Measurements from ENCODE around the gene NECAB3. TPM values are rescaled to one million over a fixed set of nuclear protein-coding genes. Genes with fewer than 3 reads are reported as not detected.

Gene NECAB3
- total and polyA plus RNA-seq, 2 of the 13 experiments (the other 11 are each of a cell fraction or from before 2014, with no cell fraction given): 61.5 to 65.5 TPM

GRCh38 chr20:33688938-33689424 lies 14.8 kb upstream of the NECAB3 start (continued):
- TF ChIP-seq KDM5B (CRISPR knock-in tag; IDR thresholded peaks at IDR 0.05; ENCODE audit: borderline replicate concordance): no peak
- no peak for TF ChIP-seq ZNF282 (IDR thresholded peaks at IDR 0.05; ENCODE audit: partially characterized antibody)
- peak; percentile 75 for TF ChIP-seq NR2F6 (IDR thresholded peaks at IDR 0.05)
- TF ChIP-seq NR2F6 (CRISPR knock-in tag; IDR thresholded peaks at IDR 0.05): peak; percentile 68
- 0 out of 2 replicates have a peak, but pooled peaks have one; percentile 50 for TF ChIP-seq HHEX (CRISPR knock-in tag; IDR thresholded peaks at IDR 0.05)
- no peak for TF ChIP-seq PLRG1 (conservative IDR thresholded peaks at IDR 0.05)
- TF ChIP-seq, protein P1, sequence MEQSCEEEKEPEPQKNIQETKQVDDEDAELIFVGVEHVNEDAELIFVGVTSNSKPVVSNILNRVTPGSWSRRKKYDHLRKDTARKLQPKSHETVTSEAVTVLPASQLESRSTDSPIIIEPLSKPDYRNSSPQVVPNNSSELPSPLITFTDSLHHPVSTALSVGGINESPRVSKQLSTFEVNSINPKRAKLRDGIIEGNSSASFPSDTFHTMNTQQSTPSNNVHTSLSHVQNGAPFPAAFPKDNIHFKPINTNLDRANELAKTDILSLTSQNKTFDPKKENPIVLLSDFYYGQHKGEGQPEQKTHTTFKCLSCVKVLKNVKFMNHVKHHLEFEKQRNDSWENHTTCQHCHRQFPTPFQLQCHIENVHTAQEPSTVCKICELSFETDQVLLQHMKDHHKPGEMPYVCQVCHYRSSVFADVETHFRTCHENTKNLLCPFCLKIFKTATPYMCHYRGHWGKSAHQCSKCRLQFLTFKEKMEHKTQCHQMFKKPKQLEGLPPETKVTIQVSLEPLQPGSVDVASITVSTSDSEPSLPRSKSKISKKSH (CRISPR knock-in tag; IDR thresholded peaks at IDR 0.05; ENCODE audit: borderline replicate concordance): no peak
- TF ChIP-seq ZKSCAN1 (IDR thresholded peaks at IDR 0.05; ENCODE audit: low read length): no peak
- 0 out of 2 replicates have a peak, but pooled peaks have one; percentile 16 for TF ChIP-seq HNRNPL (IDR thresholded peaks at IDR 0.05; ENCODE audit: low read depth, low read length)
- no peak for TF ChIP-seq SOX13 (IDR thresholded peaks at IDR 0.05)
- TF ChIP-seq SOX13 (CRISPR knock-in tag; conservative IDR thresholded peaks at IDR 0.05 in 1 of 2, IDR thresholded peaks at IDR 0.05 in 1 of 2): peak in 1 of 2 experiments; percentile 79; a peak in 2 of 4 replicates
- peak; percentile 88 for TF ChIP-seq RCOR2 (CRISPR knock-in tag; IDR thresholded peaks at IDR 0.05)
- TF ChIP-seq ZSCAN30 (CRISPR knock-in tag; IDR thresholded peaks at IDR 0.05): no peak
- TF ChIP-seq ZNF496 (CRISPR knock-in tag; IDR thresholded peaks at IDR 0.05; ENCODE audit: insufficient replicate concordance): no peak
- TF ChIP-seq PAF1 (CRISPR knock-in tag; IDR thresholded peaks at IDR 0.05): no peak
- no peak for TF ChIP-seq KDM5A (IDR thresholded peaks at IDR 0.05; ENCODE audit: borderline replicate concordance, low read length)
- TF ChIP-seq ZNF260 (CRISPR knock-in tag; IDR thresholded peaks at IDR 0.05; ENCODE audit: borderline replicate concordance, low read depth): no peak
- no peak for TF ChIP-seq XBP1 (CRISPR knock-in tag; IDR thresholded peaks at IDR 0.05)
- TF ChIP-seq, protein P2, sequence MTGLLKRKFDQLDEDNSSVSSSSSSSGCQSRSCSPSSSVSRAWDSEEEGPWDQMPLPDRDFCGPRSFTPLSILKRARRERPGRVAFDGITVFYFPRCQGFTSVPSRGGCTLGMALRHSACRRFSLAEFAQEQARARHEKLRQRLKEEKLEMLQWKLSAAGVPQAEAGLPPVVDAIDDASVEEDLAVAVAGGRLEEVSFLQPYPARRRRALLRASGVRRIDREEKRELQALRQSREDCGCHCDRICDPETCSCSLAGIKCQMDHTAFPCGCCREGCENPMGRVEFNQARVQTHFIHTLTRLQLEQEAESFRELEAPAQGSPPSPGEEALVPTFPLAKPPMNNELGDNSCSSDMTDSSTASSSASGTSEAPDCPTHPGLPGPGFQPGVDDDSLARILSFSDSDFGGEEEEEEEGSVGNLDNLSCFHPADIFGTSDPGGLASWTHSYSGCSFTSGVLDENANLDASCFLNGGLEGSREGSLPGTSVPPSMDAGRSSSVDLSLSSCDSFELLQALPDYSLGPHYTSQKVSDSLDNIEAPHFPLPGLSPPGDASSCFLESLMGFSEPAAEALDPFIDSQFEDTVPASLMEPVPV (CRISPR knock-in tag; IDR thresholded peaks at IDR 0.05): peak; percentile 52; the same call in 1 of the 2 replicates
- no peak for TF ChIP-seq KDM4B (CRISPR knock-in tag; IDR thresholded peaks at IDR 0.05)
- TF ChIP-seq, protein P3, sequence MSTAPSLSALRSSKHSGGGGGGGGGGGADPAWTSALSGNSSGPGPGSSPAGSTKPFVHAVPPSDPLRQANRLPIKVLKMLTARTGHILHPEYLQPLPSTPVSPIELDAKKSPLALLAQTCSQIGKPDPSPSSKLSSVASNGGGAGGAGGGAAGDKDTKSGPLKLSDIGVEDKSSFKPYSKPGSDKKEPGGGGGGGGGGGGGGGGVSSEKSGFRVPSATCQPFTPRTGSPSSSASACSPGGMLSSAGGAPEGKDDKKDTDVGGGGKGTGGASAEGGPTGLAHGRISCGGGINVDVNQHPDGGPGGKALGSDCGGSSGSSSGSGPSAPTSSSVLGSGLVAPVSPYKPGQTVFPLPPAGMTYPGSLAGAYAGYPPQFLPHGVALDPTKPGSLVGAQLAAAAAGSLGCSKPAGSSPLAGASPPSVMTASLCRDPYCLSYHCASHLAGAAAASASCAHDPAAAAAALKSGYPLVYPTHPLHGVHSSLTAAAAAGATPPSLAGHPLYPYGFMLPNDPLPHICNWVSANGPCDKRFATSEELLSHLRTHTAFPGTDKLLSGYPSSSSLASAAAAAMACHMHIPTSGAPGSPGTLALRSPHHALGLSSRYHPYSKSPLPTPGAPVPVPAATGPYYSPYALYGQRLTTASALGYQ (CRISPR knock-in tag; IDR thresholded peaks at IDR 0.05): peak; percentile 87
- TF ChIP-seq ZNF224 (CRISPR knock-in tag; IDR thresholded peaks at IDR 0.05): no peak
- TF ChIP-seq JDP2 (CRISPR knock-in tag; IDR thresholded peaks at IDR 0.05; ENCODE audit: borderline replicate concordance): no peak
- no peak for TF ChIP-seq AGO2 (optimal IDR thresholded peaks at IDR 0.05; ENCODE audit: low read depth, low read length)
- TF ChIP-seq, protein P4, sequence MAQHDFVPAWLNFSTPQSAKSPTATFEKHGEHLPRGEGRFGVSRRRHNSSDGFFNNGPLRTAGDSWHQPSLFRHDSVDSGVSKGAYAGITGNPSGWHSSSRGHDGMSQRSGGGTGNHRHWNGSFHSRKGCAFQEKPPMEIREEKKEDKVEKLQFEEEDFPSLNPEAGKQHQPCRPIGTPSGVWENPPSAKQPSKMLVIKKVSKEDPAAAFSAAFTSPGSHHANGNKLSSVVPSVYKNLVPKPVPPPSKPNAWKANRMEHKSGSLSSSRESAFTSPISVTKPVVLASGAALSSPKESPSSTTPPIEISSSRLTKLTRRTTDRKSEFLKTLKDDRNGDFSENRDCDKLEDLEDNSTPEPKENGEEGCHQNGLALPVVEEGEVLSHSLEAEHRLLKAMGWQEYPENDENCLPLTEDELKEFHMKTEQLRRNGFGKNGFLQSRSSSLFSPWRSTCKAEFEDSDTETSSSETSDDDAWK (CRISPR knock-in tag; IDR thresholded peaks at IDR 0.05): no peak
- TF ChIP-seq ZSCAN31 (CRISPR knock-in tag; IDR thresholded peaks at IDR 0.05; ENCODE audit: low read depth): no peak
- TF ChIP-seq ZNF720 (CRISPR knock-in tag; IDR thresholded peaks at IDR 0.05): no peak
- TF ChIP-seq ZNF713 (CRISPR knock-in tag; IDR thresholded peaks at IDR 0.05): no peak
